IMR-90 (cell line): ENCODE measurements around the gene PRTG. TPM values are rescaled to one million over a fixed set of nuclear protein-coding genes. Genes with fewer than 3 reads are reported as not detected.

Experiments used
- ATAC-seq: fragments of 200-7000 bp; cut with Tn5 transposase; 2 replicates; pipeline ENCODE4 v1.9.1; 2020; ENCODE audit warnings: low read depth, mild to moderate bottlenecking, moderate library complexity
- BruUV-seq: library from RNA; stranded (reverse); fragments of 400-500 nt; replicated peaks from 2 replicates; lab custom pipeline; 2021; lab: Mats Ljungman, UMichigan
- CTCF ChIA-PET: fragments of 300-600 bp; formaldehyde crosslinking; extraction: SDS; loops from one replicate; lab custom pipeline; 2021; ENCODE audit warnings: antibody characterized with exemption; lab: Yijun Ruan, JAX
- POLR2A ChIA-PET: fragments of 300-600 bp; sonication (Branson Sonifier 250); formaldehyde crosslinking; loops from one replicate; lab custom pipeline; 2022; ENCODE audit warnings: antibody characterized with exemption; ENCODE audit not compliant: unreplicated experiment; lab: Charles Lee
- DNase-seq: peaks from one replicate; pipeline ENCODE4 v3.0.0; 2013
- H2AFZ ChIP-seq: replicated peaks from 2 replicates; pipeline ENCODE3; 2013; ENCODE audit warnings: low read length, mild to moderate bottlenecking; ENCODE audit not compliant: poor library complexity
- H2AK5ac ChIP-seq: 2 replicates; pipeline ENCODE4 v1.6.1; 2013; ENCODE audit warnings: low read depth, low read length, inconsistent platforms
- H2AK9ac ChIP-seq: replicated peaks from 2 replicates; pipeline ENCODE3; 2013; ENCODE audit warnings: mild to moderate bottlenecking, low read depth, low read length, moderate library complexity; ENCODE audit not compliant: poor library complexity
- H2BK120ac ChIP-seq: 2 replicates; pipeline ENCODE4 v1.6.1; 2013; ENCODE audit warnings: low read depth, low read length, inconsistent platforms
- H2BK15ac ChIP-seq: 3 replicates; pipeline ENCODE4 v1.6.1; 2013; ENCODE audit warnings: low read depth, low read length, inconsistent platforms
- H2BK20ac ChIP-seq: 2 replicates; pipeline ENCODE4 v1.6.1; 2013; ENCODE audit warnings: low read depth, mild to moderate bottlenecking, inconsistent platforms, low read length, moderate library complexity
- H2BK5ac ChIP-seq: 2 replicates; pipeline ENCODE4 v1.6.1; 2013; ENCODE audit warnings: mild to moderate bottlenecking, low read depth, low read length, inconsistent platforms; ENCODE audit not compliant: poor library complexity, severe bottlenecking
- H3K14ac ChIP-seq: replicated peaks from 2 replicates; pipeline ENCODE4 v1.6.1; 2013; ENCODE audit warnings: low read depth, low read length, inconsistent platforms
- H3K18ac ChIP-seq: 2 replicates; pipeline ENCODE4 v1.6.1; 2013; ENCODE audit warnings: low read depth, low read length, control low read depth
- H3K23ac ChIP-seq: 2 replicates; pipeline ENCODE4 v1.6.1; 2013; ENCODE audit warnings: low read depth, low read length, inconsistent platforms
- H3K27ac ChIP-seq: 2 replicates; pipeline ENCODE4 v1.5.1; 2013; ENCODE audit warnings: mild to moderate bottlenecking, control low read depth, low read length; ENCODE audit not compliant: insufficient read depth
- H3K27me3 ChIP-seq: 2 replicates; pipeline ENCODE4 v1.6.1; 2013; ENCODE audit warnings: low read length; ENCODE audit not compliant: control insufficient read depth, insufficient read depth
- H3K36me3 ChIP-seq: 2 replicates; pipeline ENCODE4 v1.6.1; 2013; ENCODE audit warnings: low read length, mixed read lengths; ENCODE audit not compliant: control insufficient read depth, insufficient read depth
- H3K4ac ChIP-seq: 2 replicates; pipeline ENCODE4 v1.6.1; 2013; ENCODE audit warnings: low read depth, low read length, inconsistent platforms
- H3K4me1 ChIP-seq: 2 replicates; pipeline ENCODE4 v1.6.1; 2013; ENCODE audit warnings: low read length, mixed read lengths; ENCODE audit not compliant: control insufficient read depth, insufficient read depth
- H3K4me2 ChIP-seq: 2 replicates; pipeline ENCODE4 v1.6.1; 2013; ENCODE audit warnings: low read depth, mild to moderate bottlenecking, control low read depth, low read length, moderate library complexity
- H3K4me3 ChIP-seq: 2 replicates; pipeline ENCODE4 v1.5.1; 2013; ENCODE audit warnings: low read depth, mild to moderate bottlenecking, control low read depth, low read length, moderate library complexity; ENCODE audit not compliant: insufficient read depth
- H3K56ac ChIP-seq: 2 replicates; pipeline ENCODE4 v1.6.1; 2013; ENCODE audit warnings: low read length, inconsistent platforms; ENCODE audit not compliant: insufficient read depth; ENCODE audit errors: extremely low read depth
- H3K79me1 ChIP-seq, 2 experiments: 2 replicates each; pipeline ENCODE4 v1.6.1; 2013; ENCODE audit warnings: low read length in 2 of 2, inconsistent platforms in 1 of 2, low read depth in 1 of 2
- H3K9ac ChIP-seq: 2 replicates; pipeline ENCODE4 v1.6.1; 2013; ENCODE audit warnings: low read depth, low read length, control low read depth
- H3K9me1 ChIP-seq: 2 replicates; pipeline ENCODE4 v1.6.1; 2013; ENCODE audit warnings: low read length, inconsistent platforms; ENCODE audit not compliant: insufficient read depth
- H3K9me3 ChIP-seq: 2 replicates; pipeline ENCODE4 v1.6.1; 2013; ENCODE audit warnings: low read length; ENCODE audit not compliant: control insufficient read depth, insufficient read depth
- H4K20me1 ChIP-seq: 2 replicates; pipeline ENCODE4 v1.6.1; 2013; ENCODE audit warnings: low read length, inconsistent platforms; ENCODE audit not compliant: insufficient read depth
- H4K5ac ChIP-seq: 2 replicates; pipeline ENCODE4 v1.6.1; 2013; ENCODE audit warnings: mild to moderate bottlenecking, low read depth, low read length, control low read depth
- H4K8ac ChIP-seq, 2 experiments: 2 replicates each; pipeline ENCODE4 v1.6.1; 2013; ENCODE audit warnings: low read depth in 2 of 2, low read length in 2 of 2, control low read depth in 1 of 2, inconsistent platforms in 1 of 2
- H4K91ac ChIP-seq: 2 replicates; pipeline ENCODE4 v1.6.1; 2013; ENCODE audit warnings: low read depth, low read length, inconsistent platforms; ENCODE audit not compliant: insufficient read depth
- CEBPB ChIP-seq: IDR thresholded peaks from 2 replicates; pipeline ENCODE4 v1.6.1; 2012; ENCODE audit warnings: low read depth, low read length, improper control_type of control experiment
- CHD1 ChIP-seq: IDR thresholded peaks from 2 replicates; pipeline ENCODE4 v1.6.1; 2012; ENCODE audit warnings: low read depth, low read length, improper control_type of control experiment
- CTCF ChIP-seq: conservative IDR thresholded peaks from 2 replicates; pipeline ENCODE4 v1.5.1; 2012; ENCODE audit warnings: mild to moderate bottlenecking, low read depth, low read length, improper control_type of control experiment
- ELK1 ChIP-seq: fragments of 150-350 bp; IDR thresholded peaks from 2 replicates; pipeline ENCODE4 v1.6.1; 2016; ENCODE audit warnings: low read depth, mild to moderate bottlenecking, low read length, moderate library complexity, borderline replicate concordance
- FOS ChIP-seq: fragments of 150-350 bp; IDR thresholded peaks from 2 replicates; pipeline ENCODE4 v1.6.1; 2016; ENCODE audit warnings: low read depth, low read length
- MAFK ChIP-seq: IDR thresholded peaks from 2 replicates; pipeline ENCODE4 v1.6.1; 2012; ENCODE audit warnings: low read depth, low read length, improper control_type of control experiment
- MAZ ChIP-seq: IDR thresholded peaks from 2 replicates; pipeline ENCODE4 v1.6.1; 2012; ENCODE audit warnings: low read depth, mild to moderate bottlenecking, low read length, improper control_type of control experiment, moderate library complexity, borderline replicate concordance
- RAD21 ChIP-seq: IDR thresholded peaks from 2 replicates; pipeline ENCODE4 v1.6.1; 2012; ENCODE audit warnings: low read length, improper control_type of control experiment
- RFX5 ChIP-seq: IDR thresholded peaks from 2 replicates; pipeline ENCODE4 v1.8.0; 2012; ENCODE audit warnings: low read depth, mild to moderate bottlenecking, low read length, moderate library complexity
- SMC3 ChIP-seq: fragments of 150-350 bp; IDR thresholded peaks from 2 replicates; pipeline ENCODE4 v1.6.1; 2016; ENCODE audit warnings: low read depth, mild to moderate bottlenecking, antibody characterized with exemption, low read length, moderate library complexity
- USF2 ChIP-seq: fragments of 150-350 bp; IDR thresholded peaks from 2 replicates; pipeline ENCODE4 v1.6.1; 2017; ENCODE audit warnings: mild to moderate bottlenecking, antibody characterized with exemption, low read length, low read depth
- WGBS, 2 experiments: methylation state at CpG; one replicate each; pipeline versions ENCODE4 v1.1.5 to v1.1.7; 2013; ENCODE audit warnings: missing lambda C conversion rate in 2 of 2; ENCODE audit not compliant: insufficient read length in 1 of 2; ENCODE audit errors: extremely low coverage in 2 of 2; 5-methylcytosine and 5-hydroxymethylcytosine counted together
- dilution Hi-C: fragments of 300-500 bp; cut with HindIII; formaldehyde crosslinking; loops from one replicate; pipeline ENCODE4 v1.14.3; 2018; ENCODE audit warnings: low sequenced_read_pairs; ENCODE audit not compliant: unreplicated experiment
- in situ Hi-C: fragments of 300-500 bp; cut with MboI; formaldehyde crosslinking; loops from 3 replicates; pipeline ENCODE4 v1.14.3; 2019; ENCODE audit warnings: low sequenced_read_pairs, inconsistent platforms, mixed read lengths
- intact Hi-C: fragments of 100-400 bp; cut with micrococcal nuclease; formaldehyde crosslinking; loops from 2 replicates; pipeline ENCODE4 v1.10.0; 2022
- polyA plus RNA-seq, 3 experiments: library from polyadenylated mRNA; depleted of rRNA; stranded (reverse); fragments of >200 nt; gene quantifications; 2 replicates each; pipeline ENCODE4 v1.2.3, GENCODE V29; 2012; ENCODE audit warnings: low replicate concordance in 1 of 3
- total RNA-seq: library from RNA; depleted of rRNA; stranded (reverse); fragments of >200 nt; gene quantifications from 2 replicates; pipeline ENCODE4 v1.2.3, GENCODE V29; 2012

PRTG gene
- total and polyA plus RNA-seq, 2 of the 4 experiments (the other 2 are of a cell fraction), result 0.99 to 1.4 TPM

GRCh38 chr15:55630858-55631257 lies 112.1 kb downstream of the PRTG start:
- no peak overlapping the region for H2AK5ac ChIP-seq
- ChIA-PET POLR2A (no interaction called here), CTCF (no interaction called here)
- peaks cover 5% of the 10 kb centered on the region; the same call in 1 of the 2 replicates for H3K4me1 ChIP-seq
- in situ Hi-C loops, result no loop called here
- no peak overlapping the region for H3K4ac ChIP-seq
- no peak overlapping the region for H4K5ac ChIP-seq
- no peak overlapping the region for H3K9ac ChIP-seq
- dilution Hi-C loops, result no loop called here
- no peak for DNase-seq
- H2BK120ac ChIP-seq, result no peak overlapping the region
- no peaks in the 10 kb centered on the region for H3K27me3 ChIP-seq
- intact Hi-C loops, result no loop called here
- H3K4me2 ChIP-seq, result no peak overlapping the region
- no peak overlapping the region for H3K14ac ChIP-seq
- no peak overlapping the region for H2AK9ac ChIP-seq
- no peak overlapping the region for H3K56ac ChIP-seq
- no peak overlapping the region for H3K4me3 ChIP-seq
- H2BK15ac ChIP-seq, result no peak overlapping the region
- no peak overlapping the region for H3K27ac ChIP-seq
- H4K20me1 ChIP-seq, result no peaks in the 10 kb centered on the region
- H3K79me1 ChIP-seq, result no peaks in the 10 kb centered on the region
- H3K9me1 ChIP-seq, result 0 out of 2 replicates have a peak, but pooled peaks cover 3% of the 10 kb centered on the region
- H4K91ac ChIP-seq, result no peak overlapping the region
- H2BK20ac ChIP-seq, result no peak overlapping the region
- TF ChIP-seq FOS, result no peak
- TF ChIP-seq USF2, result no peak
- no peak for TF ChIP-seq MAFK
- no peak for TF ChIP-seq CHD1
- TF ChIP-seq CEBPB, result no peak
- no peak for TF ChIP-seq SMC3
- no peak for TF ChIP-seq MAZ
- TF ChIP-seq RAD21, result no peak
- TF ChIP-seq CTCF, result no peak
- TF ChIP-seq RFX5, result no peak
- TF ChIP-seq ELK1, result no peak
- H3K9me3 ChIP-seq, result no peaks in the 10 kb centered on the region
- H2AFZ ChIP-seq, result no peak overlapping the region
- H3K23ac ChIP-seq, result no peak overlapping the region
- H2BK5ac ChIP-seq, result no peak overlapping the region
- BruUV-seq, result no TSS peak
- no peak overlapping the region for H3K18ac ChIP-seq
- H3K36me3 ChIP-seq, result no peaks in the 10 kb centered on the region
- no peak for ATAC-seq
- WGBS, 2 experiments, result 80% methylated on average over 1 of the region's 3 CpGs; no CpG with 5 or more reads in 1 of the 2 experiments
- H4K8ac ChIP-seq, result no peak overlapping the region
